ENCODE measurements around the gene NPM1. TPM values are rescaled to one million over a fixed set of nuclear protein-coding genes. Genes with fewer than 3 reads are reported as not detected.
A peak's percentile ranks its signal among the peaks of the same experiment; 100 is the strongest.
"Not testable (repeated sequence)": the region's sequence is repeated elsewhere in the genome, so short reads cannot be mapped to it uniquely, and the experiment has no call there.

Gene NPM1
- total RNA-seq, 5 donors from 2014 or later (not counting 1 experiment from before 2014, with no cell fraction given), result 940 to 1,150 (median 989) TPM

- POLR2A ChIA-PET, result no interaction called here
- Histone ChIP-seq H3K4me3 (ENCODE audit: control insufficient read depth in 1 of 2, extremely low read depth in 1 of 2, low read length in 1 of 2) (no peak overlapping the region), H3K27me3 (replicated peaks in 1 of 2; ENCODE audit: control insufficient read depth in 2 of 2, extremely low read depth in 1 of 2, insufficient read depth in 2 of 2, low read length in 1 of 2) (peaks cover 0 to 15% of the 10 kb centered on the region in 2 experiments), H3K27ac (ENCODE audit: low read length) (no peak overlapping the region), H3K4me1 (ENCODE audit: control insufficient read depth in 1 of 2, extremely low read depth in 1 of 2, insufficient read depth in 2 of 2, low read length in 2 of 2) (no peaks in the 10 kb centered on the region), H3K9me3 (no peaks in the 10 kb centered on the region), H3K36me3 (ENCODE audit: control insufficient read depth in 2 of 2, extremely low read depth in 1 of 2, insufficient read depth in 1 of 2, low read length in 1 of 2) (no peaks in the 10 kb centered on the region)
- no peak overlapping the region for H3K4me3 Mint-ChIP-seq
- no peaks in the 10 kb centered on the region for H3K4me1 Mint-ChIP-seq
- WGBS (ENCODE audit: insufficient coverage), result 87% methylated on average over 9 of the region's 13 CpGs
- H3K9me3 Mint-ChIP-seq, result no peaks in the 10 kb centered on the region
- CTCF ChIA-PET, result no interaction called here
- no peak for ATAC-seq (replicated peaks in 1 of 4)
- no peaks in the 10 kb centered on the region for H3K36me3 Mint-ChIP-seq
- H3K27ac Mint-ChIP-seq, result no peak overlapping the region
- no peak for DNase-seq
- peaks cover 6 to 7% of the 10 kb centered on the region in 2 donors for H3K27me3 Mint-ChIP-seq
Observed at GRCh38 chr5:171371326-171371725, 16.3 kb upstream of the NPM1 start.

GRCh38 chr5:171379961-171380360 is 7.7 kb upstream of the NPM1 start:
- WGBS (ENCODE audit: insufficient coverage), result no CpG with 5 or more reads among the region's 7 CpGs
- H3K4me1 Mint-ChIP-seq, result no peaks in the 10 kb centered on the region
- Histone ChIP-seq H3K36me3 (ENCODE audit: control insufficient read depth in 2 of 2, extremely low read depth in 1 of 2, insufficient read depth in 1 of 2, low read length in 1 of 2) (no peaks in the 10 kb centered on the region), H3K9me3 (no peaks in the 10 kb centered on the region), H3K27me3 (replicated peaks in 1 of 2; ENCODE audit: control insufficient read depth in 2 of 2, extremely low read depth in 1 of 2, insufficient read depth in 2 of 2, low read length in 1 of 2) (peaks cover 0 to 7% of the 10 kb centered on the region in 2 experiments), H3K27ac (ENCODE audit: low read length) (no peak overlapping the region), H3K4me1 (ENCODE audit: control insufficient read depth in 1 of 2, extremely low read depth in 1 of 2, insufficient read depth in 2 of 2, low read length in 2 of 2) (no peaks in the 10 kb centered on the region), H3K4me3 (ENCODE audit: control insufficient read depth in 1 of 2, extremely low read depth in 1 of 2, low read length in 1 of 2) (no peak overlapping the region)
- DNase-seq, result no peak
- ChIA-PET POLR2A (interaction anchor here in 1 of 2 donors (0.7 kb wide), 1 partner anchor 163 kb away, joined by 3 read pairs; no protein-coding TSS in a partner anchor), CTCF (no interaction called here)
- no peaks in the 10 kb centered on the region for H3K9me3 Mint-ChIP-seq
- no peak overlapping the region for H3K4me3 Mint-ChIP-seq
- H3K27ac Mint-ChIP-seq, result no peak overlapping the region
- H3K27me3 Mint-ChIP-seq, result no peaks in the 10 kb centered on the region
- ATAC-seq (replicated peaks in 1 of 4), result no peak
- H3K36me3 Mint-ChIP-seq, result no peaks in the 10 kb centered on the region

- H3K36me3 ChIP-seq (ENCODE audit: control insufficient read depth in 2 of 2, extremely low read depth in 1 of 2, insufficient read depth in 1 of 2, low read length in 1 of 2); DNase-seq; H3K27ac Mint-ChIP-seq; H3K27ac ChIP-seq (ENCODE audit: low read length); H3K4me3 ChIP-seq (ENCODE audit: control insufficient read depth in 1 of 2, extremely low read depth in 1 of 2, low read length in 1 of 2); H3K36me3 Mint-ChIP-seq; H3K9me3 Mint-ChIP-seq; CTCF ChIA-PET; ATAC-seq (replicated peaks in 1 of 4); H3K27me3 ChIP-seq (replicated peaks in 1 of 2; ENCODE audit: control insufficient read depth in 2 of 2, extremely low read depth in 1 of 2, insufficient read depth in 2 of 2, low read length in 1 of 2); H3K9me3 ChIP-seq; H3K4me3 Mint-ChIP-seq; H3K27me3 Mint-ChIP-seq: not testable (repeated sequence)
- H3K4me1 Mint-ChIP-seq, result peaks cover 16 to 24% (median 23%) of the 10 kb centered on the region in 3 donors
- 87% methylated on average over 5 of the region's 9 CpGs for WGBS (ENCODE audit: insufficient coverage)
- POLR2A ChIA-PET, result interaction anchor here in 1 of 2 donors (1.6 kb wide), 1 partner anchor 8 kb away, joined by 4 read pairs; no protein-coding TSS in a partner anchor
- peaks cover 15 to 22% of the 10 kb centered on the region in 2 experiments for H3K4me1 ChIP-seq (ENCODE audit: control insufficient read depth in 1 of 2, extremely low read depth in 1 of 2, insufficient read depth in 2 of 2, low read length in 2 of 2)
Observed at GRCh38 chr5:171384416-171384815, 3.2 kb upstream of the NPM1 start.

DNA sequence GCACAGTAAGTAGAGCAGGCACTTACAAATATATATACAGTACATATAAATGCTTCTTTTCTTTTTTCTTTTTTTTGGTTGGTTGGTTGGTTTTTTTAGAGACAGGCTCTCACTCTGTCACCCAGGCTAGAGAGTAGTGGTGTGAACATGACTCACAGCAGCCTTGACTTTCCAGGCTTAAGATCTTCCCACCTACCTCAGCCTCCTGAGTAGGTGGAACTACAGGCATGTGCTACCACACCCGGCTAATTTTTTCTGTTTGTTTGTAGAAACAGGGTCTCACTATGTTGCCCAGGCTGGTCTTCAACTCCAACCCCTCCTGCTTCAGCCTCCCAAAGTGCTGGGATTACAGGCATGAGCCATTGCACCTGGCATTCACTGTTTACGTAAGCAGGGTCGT is 2.6 kb upstream of the NPM1 start:
- H3K36me3 ChIP-seq (ENCODE audit: control insufficient read depth in 2 of 2, extremely low read depth in 1 of 2, insufficient read depth in 1 of 2, low read length in 1 of 2); ATAC-seq (replicated peaks in 1 of 4); H3K4me3 Mint-ChIP-seq; DNase-seq; H3K9me3 Mint-ChIP-seq; H3K4me3 ChIP-seq (ENCODE audit: control insufficient read depth in 1 of 2, extremely low read depth in 1 of 2, low read length in 1 of 2); H3K27me3 ChIP-seq (replicated peaks in 1 of 2; ENCODE audit: control insufficient read depth in 2 of 2, extremely low read depth in 1 of 2, insufficient read depth in 2 of 2, low read length in 1 of 2); POLR2A ChIA-PET; H3K27ac Mint-ChIP-seq; H3K27me3 Mint-ChIP-seq; H3K27ac ChIP-seq (ENCODE audit: low read length); CTCF ChIA-PET; H3K9me3 ChIP-seq: not testable (repeated sequence)
- Mint-ChIP-seq H3K4me1 (peaks cover 22 to 30% (median 29%) of the 10 kb centered on the region in 3 donors), H3K36me3 (peaks cover 11% of the 10 kb centered on the region)
- H3K4me1 ChIP-seq (ENCODE audit: control insufficient read depth in 1 of 2, extremely low read depth in 1 of 2, insufficient read depth in 2 of 2, low read length in 2 of 2), result peaks cover 21 to 22% of the 10 kb centered on the region in 2 experiments
- no CpG with 5 or more reads among the region's 3 CpGs for WGBS (ENCODE audit: insufficient coverage)

DNA sequence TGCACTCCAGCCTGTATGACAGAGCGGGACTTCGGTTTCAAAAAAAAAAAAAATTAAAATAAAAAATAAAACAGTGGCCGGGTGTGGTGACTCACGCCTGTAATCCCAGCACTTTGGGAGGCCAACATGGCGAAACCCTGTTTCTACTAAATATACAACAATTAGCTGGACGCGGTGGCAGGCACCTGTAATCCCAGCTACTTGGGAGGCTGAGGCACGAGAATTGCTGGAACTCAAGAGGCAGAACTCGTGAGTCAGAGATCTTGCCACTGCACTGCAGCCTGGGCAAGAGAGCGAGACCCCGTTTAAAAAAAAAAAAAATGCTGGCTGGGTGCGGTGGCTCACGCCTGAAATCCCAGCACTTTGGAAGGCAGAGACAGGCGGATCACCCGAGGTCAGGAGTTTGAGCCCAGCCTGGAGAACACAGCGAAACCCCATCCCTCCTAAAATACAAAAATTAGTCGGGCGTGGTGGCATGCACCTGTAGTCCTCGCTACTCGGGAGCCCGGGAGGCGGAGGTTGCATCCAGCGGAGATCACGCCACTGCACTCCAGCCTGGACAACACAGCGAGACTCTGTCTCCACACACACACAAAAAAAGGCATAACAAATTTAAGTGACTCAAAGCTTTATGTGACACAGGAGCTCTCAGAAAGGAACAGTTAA is 1.5 kb upstream of the NPM1 start:
- POLR2A ChIA-PET, result interaction anchor here in 1 of 2 donors (0.6 to 1.1 kb wide), 4 partner anchors 10 to 29 kb away, joined by 3 to 7 read pairs (median 6); no protein-coding TSS in a partner anchor
- Histone ChIP-seq H3K36me3 (ENCODE audit: control insufficient read depth in 2 of 2, extremely low read depth in 1 of 2, insufficient read depth in 1 of 2, low read length in 1 of 2) (peaks cover 0 to 7% of the 10 kb centered on the region in 2 donors), H3K4me1 (ENCODE audit: control insufficient read depth in 1 of 2, extremely low read depth in 1 of 2, insufficient read depth in 2 of 2, low read length in 2 of 2) (peaks cover 29 to 30% of the 10 kb centered on the region in 2 experiments), H3K9me3 (no peaks in the 10 kb centered on the region), H3K27ac (ENCODE audit: low read length) (no peak overlapping the region), H3K4me3 (ENCODE audit: control insufficient read depth in 1 of 2, extremely low read depth in 1 of 2, low read length in 1 of 2) (no peak overlapping the region), H3K27me3 (replicated peaks in 1 of 2; ENCODE audit: control insufficient read depth in 2 of 2, extremely low read depth in 1 of 2, insufficient read depth in 2 of 2, low read length in 1 of 2) (peaks cover 0 to 4% of the 10 kb centered on the region in 2 experiments)
- H3K9me3 Mint-ChIP-seq, result no peaks in the 10 kb centered on the region
- 98% methylated on average over 22 of the region's 25 CpGs for WGBS (ENCODE audit: insufficient coverage)
- ATAC-seq (replicated peaks in 1 of 4) (no peak), DNase-seq (no peak)
- H3K27me3 Mint-ChIP-seq, result no peaks in the 10 kb centered on the region
- H3K36me3 Mint-ChIP-seq, result peaks cover 15% of the 10 kb centered on the region
- H3K27ac Mint-ChIP-seq, result no peak overlapping the region
- H3K4me1 Mint-ChIP-seq, result peaks cover 33 to 41% (median 41%) of the 10 kb centered on the region in 3 donors
- CTCF ChIA-PET, result interaction anchor here (0.6 to 1.0 kb wide), 4 partner anchors 20 to 1758 kb away, joined by 3 read pairs; no protein-coding TSS in a partner anchor
- H3K4me3 Mint-ChIP-seq, result peak overlapping the region; percentile 53 to 99 (median 97)

DNA sequence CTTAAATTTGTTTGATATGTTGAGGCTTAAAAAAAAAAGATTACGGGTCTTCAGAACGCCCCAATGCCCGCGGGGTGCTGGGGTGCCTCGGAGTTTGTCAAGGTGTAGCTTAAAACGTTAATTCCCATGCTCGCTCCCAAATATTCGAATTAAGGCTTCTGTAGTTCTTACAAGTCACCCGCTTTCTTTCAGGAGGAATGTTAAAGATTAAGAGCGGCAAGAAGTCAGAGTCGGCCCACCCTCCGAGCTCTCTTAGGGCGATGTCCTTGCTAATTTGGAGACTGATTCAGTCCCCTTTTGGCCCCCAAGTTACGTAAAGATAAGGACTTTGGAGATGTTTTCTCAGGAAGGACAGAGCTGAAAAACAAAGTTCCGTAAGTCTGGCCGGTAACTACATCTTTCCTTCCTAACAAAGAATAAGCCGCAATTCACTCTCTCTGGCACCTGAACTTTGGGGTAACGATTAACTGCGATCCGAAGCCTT is 746 bp upstream of the NPM1 start:
- POLR2A ChIA-PET, result interaction anchor here (0.6 to 1.1 kb wide), 9 partner anchors 9 to 1803 kb away, joined by 3 to 7 read pairs (median 3); partner anchors contain the start of gene SPDL1 (in 1 of the 2)
- no peaks in the 10 kb centered on the region for H3K9me3 Mint-ChIP-seq
- H3K36me3 Mint-ChIP-seq, result peaks cover 20% of the 10 kb centered on the region
- H3K27ac Mint-ChIP-seq, result peak overlapping the region; percentile 99
- Histone ChIP-seq H3K4me1 (ENCODE audit: control insufficient read depth in 1 of 2, extremely low read depth in 1 of 2, insufficient read depth in 2 of 2, low read length in 2 of 2) (peaks cover 34 to 35% of the 10 kb centered on the region in 2 experiments), H3K9me3 (no peaks in the 10 kb centered on the region), H3K27me3 (replicated peaks in 1 of 2; ENCODE audit: control insufficient read depth in 2 of 2, extremely low read depth in 1 of 2, insufficient read depth in 2 of 2, low read length in 1 of 2) (peaks cover 0 to 4% of the 10 kb centered on the region in 2 experiments), H3K27ac (ENCODE audit: low read length) (peak overlapping the region; percentile 89), H3K4me3 (ENCODE audit: control insufficient read depth in 1 of 2, extremely low read depth in 1 of 2, low read length in 1 of 2) (peak overlapping the region; percentile 49 to 81), H3K36me3 (ENCODE audit: control insufficient read depth in 2 of 2, extremely low read depth in 1 of 2, insufficient read depth in 1 of 2, low read length in 1 of 2) (peaks cover 0 to 14% of the 10 kb centered on the region in 2 donors)
- peaks cover 41 to 49% (median 45%) of the 10 kb centered on the region in 3 donors for H3K4me1 Mint-ChIP-seq
- H3K27me3 Mint-ChIP-seq, result no peaks in the 10 kb centered on the region
- WGBS (ENCODE audit: insufficient coverage), result 18% methylated on average over 16 of the region's 20 CpGs
- CTCF ChIA-PET, result interaction anchor here (0.6 to 1.0 kb wide), 3 partner anchors 19 to 1757 kb away, joined by 3 to 4 read pairs (median 3); no protein-coding TSS in a partner anchor
- ATAC-seq (replicated peaks in 1 of 4) (no peak), DNase-seq (no peak)
- H3K4me3 Mint-ChIP-seq, result peak overlapping the region; percentile 97 to 99 (median 99)
